Lower lobe of right lung (tissue), 2 donors: ENCODE results near the gene TSEN34. TPM values are rescaled to one million over a fixed set of nuclear protein-coding genes. Genes with fewer than 3 reads are reported as not detected.
"Not testable (repeated sequence)": the region's sequence is repeated elsewhere in the genome, so short reads cannot be mapped to it uniquely, and the experiment has no call there.

Experiments used
- ATAC-seq, 2 donors: fragments of 200-7000 bp; cut with Tn5 transposase; one replicate each; pipeline ENCODE4 v1.9.1; 2020 to 2022; ENCODE audit warnings: mild to moderate bottlenecking in 2 of 2, moderate library complexity in 2 of 2
- DNase-seq: peaks from one replicate; pipeline ENCODE4 v3.0.0-alpha.2; 2020
- H3K27ac ChIP-seq: fragments of 200-600 bp; one replicate; pipeline ENCODE4 v1.8.0; 2022
- H3K27me3 ChIP-seq: fragments of 200-600 bp; one replicate; pipeline ENCODE4 v1.8.0; 2022; ENCODE audit warnings: low read depth
- H3K36me3 ChIP-seq: fragments of 200-600 bp; one replicate; pipeline ENCODE4 v1.8.0; 2022; ENCODE audit warnings: mild to moderate bottlenecking
- H3K4me1 ChIP-seq: fragments of 200-600 bp; one replicate; pipeline ENCODE4 v1.8.0; 2022
- H3K4me3 ChIP-seq: fragments of 200-600 bp; one replicate; pipeline ENCODE4 v1.8.0; 2022; ENCODE audit warnings: mild to moderate bottlenecking
- H3K9me3 ChIP-seq: fragments of 200-600 bp; one replicate; pipeline ENCODE4 v1.8.0; 2022
- intact Hi-C: fragments of 100-400 bp; cut with DNase I; formaldehyde crosslinking; loops from one replicate; pipeline ENCODE4 v1.11.0; 2022
- total RNA-seq: library from RNA; stranded (reverse); fragmentation: NEBNext Ultra II Directional; extraction: Animal tissue kit (Norgen Biotek cat#: 25700); gene quantifications from one replicate; pipeline ENCODE4 v1.2.1, GENCODE V29; 2021
- donor health status: DM: no; HTN: yes; CAD: no; lungs with severe emphysema.

Gene TSEN34
- total RNA-seq, 1 donor from 2014 or later, result 33.8 TPM

GRCh38 chr19:54243809-54244208, 52.7 kb downstream of the TSEN34 start:
- intact Hi-C loops, H3K4me3 ChIP-seq, ATAC-seq: not testable (repeated sequence)

More at GRCh38 chr19:54243809-54244208, 52.7 kb downstream of the TSEN34 start:
- not testable (repeated sequence) for H3K9me3 ChIP-seq, H3K27ac ChIP-seq, H3K27me3 ChIP-seq, H3K36me3 ChIP-seq, DNase-seq, H3K4me1 ChIP-seq

Other genes with a start within 250 kb of the TSEN34 start
- gene CACNG8, start 228.4 kb upstream of the TSEN34 start, total RNA-seq, result 0.21 TPM
- 2.2 TPM for gene CACNG6, start 199.7 kb upstream of the TSEN34 start, total RNA-seq
- 1.7 TPM for gene VSTM1, start 127.4 kb upstream of the TSEN34 start, total RNA-seq
- not detected for gene TARM1, start 109.9 kb upstream of the TSEN34 start, total RNA-seq
- gene OSCAR, start 90.5 kb upstream of the TSEN34 start, total RNA-seq, result 77.8 TPM
- 119 TPM for gene NDUFA3, start 88.5 kb upstream of the TSEN34 start, total RNA-seq
- gene TFPT, start 75.7 kb upstream of the TSEN34 start, total RNA-seq, result 22.1 TPM
- gene PRPF31, start 75.6 kb upstream of the TSEN34 start, total RNA-seq, result 43.5 TPM
- gene CNOT3, start 53.5 kb upstream of the TSEN34 start, total RNA-seq, result 44.6 TPM
- gene LENG1, start 31.6 kb upstream of the TSEN34 start, total RNA-seq, result 8.0 TPM
- 57.6 TPM for gene TMC4, start 18.1 kb upstream of the TSEN34 start, total RNA-seq
- gene MBOAT7, start 1.7 kb upstream of the TSEN34 start, total RNA-seq, result 65.5 TPM
- gene RPS9, start 9.6 kb downstream of the TSEN34 start, total RNA-seq, result 1,086 TPM
- gene LILRB3, start 31.7 kb downstream of the TSEN34 start, total RNA-seq, result 85.6 TPM
- gene LILRA6, start 51.5 kb downstream of the TSEN34 start, total RNA-seq, result 36.9 TPM
- gene LILRB5, start 66.0 kb downstream of the TSEN34 start, total RNA-seq, result 16.0 TPM
- 26.1 TPM for gene LILRB2, start 89.8 kb downstream of the TSEN34 start, total RNA-seq
- gene LILRA5, start 121.9 kb downstream of the TSEN34 start, total RNA-seq, result 21.9 TPM
- gene LILRA4, start 147.9 kb downstream of the TSEN34 start, total RNA-seq, result 6.6 TPM
- gene LAIR1, start 173.6 kb downstream of the TSEN34 start, total RNA-seq, result 176 TPM
- gene TTYH1, start 224.2 kb downstream of the TSEN34 start, total RNA-seq, result not detected